ENCODE results near the gene PAK1IP1.

- TF ChIP-seq CTCF (IDR thresholded peaks at IDR 0.05): no peak
- no peak for TF ChIP-seq POLR2A (IDR thresholded peaks at IDR 0.05)
These were observed 30.3 kb downstream of the PAK1IP1 start for GRCh38 chr6:10725044-10725443.

All from heart left ventricle (tissue), 13 donors.